HepG2 (cell line): ENCODE measurements around the gene MGAT5. TPM values are rescaled to one million over a fixed set of nuclear protein-coding genes. Genes with fewer than 3 reads are reported as not detected.
A peak's percentile ranks its signal among the peaks of the same experiment; 100 is the strongest.

Source experiments
- ATAC-seq: fragments of 200-7000 bp; cut with Tn5 transposase; 3 replicates; pipeline ENCODE4 v1.9.1; 2020; ENCODE audit warnings: mild to moderate bottlenecking, moderate library complexity
- BruUV-seq: library from RNA; stranded (reverse); fragments of 400-500 nt; replicated peaks from 2 replicates; lab custom pipeline; 2021; lab: Mats Ljungman, UMichigan
- CTCF ChIA-PET: fragments of 300-600 bp; formaldehyde crosslinking; extraction: SDS; loops from one replicate; lab custom pipeline; 2021; ENCODE audit warnings: low total read pairs, inconsistent platforms, low intra/inter-chr PET ratio; lab: Yijun Ruan, JAX
- POLR2A ChIA-PET: fragments of 350-600 bp; sonication (Branson Sonifier 250); formaldehyde crosslinking; loops from one replicate; lab custom pipeline; 2020; ENCODE audit warnings: antibody characterized with exemption, inconsistent platforms; lab: Yijun Ruan, JAX
- DNase-seq: peaks from one replicate; pipeline ENCODE4 v3.0.0-alpha.2; 2015; ENCODE audit warnings: low spot score
- FAIRE-seq: peaks from 3 replicates; lab custom pipeline; 2011; peaks lifted over from hg19 to GRCh38; lab: Jason Lieb, UNC
- H2AFZ ChIP-seq: one replicate; pipeline ENCODE4 v1.6.1; 2011; ENCODE audit warnings: low read length, inconsistent platforms
- H3K27ac ChIP-seq: fragments of 300-600 bp; 3 replicates; pipeline ENCODE4 v1.8.0; 2011; ENCODE audit warnings: mixed run types, mild to moderate bottlenecking, mixed read lengths, low read length, inconsistent platforms; ENCODE audit not compliant: insufficient read depth; ENCODE audit errors: extremely low read length
- H3K27me3 ChIP-seq, 2 experiments: fragments of 200-600 bp in 1 of 2; 2 replicates in 1 of 2; 3 replicates in 1 of 2; pipeline versions ENCODE4 v1.6.0 to v1.8.0; 2011; ENCODE audit warnings: low read length in 2 of 2, mild to moderate bottlenecking in 2 of 2, moderate library complexity in 2 of 2, inconsistent platforms in 1 of 2; ENCODE audit not compliant: insufficient read depth in 2 of 2, control insufficient read depth in 1 of 2
- H3K36me3 ChIP-seq, 2 experiments: fragments of 200-600 bp in 1 of 2; replicated peaks in 1 of 2; 2 replicates in 1 of 2; 3 replicates in 1 of 2; pipeline versions ENCODE4 v1.5.1 to v1.8.0; 2011; ENCODE audit warnings: low read length in 2 of 2, inconsistent platforms in 1 of 2; ENCODE audit not compliant: insufficient read depth in 2 of 2, control insufficient read depth in 1 of 2
- H3K4me1 ChIP-seq: 2 replicates; pipeline ENCODE4 v1.5.1; 2012; ENCODE audit warnings: low read length, inconsistent platforms; ENCODE audit not compliant: insufficient read depth
- H3K4me2 ChIP-seq: 2 replicates; pipeline ENCODE4 v1.6.0; 2011; ENCODE audit warnings: low read depth, low read length, inconsistent platforms
- H3K4me3 ChIP-seq, 3 experiments: fragments of 200-600 bp in 1 of 3; sonication (generic), shearing (Covaris generic) in 1 of 3; replicated peaks in 1 of 3; 2 replicates each; pipeline ENCODE4 v1.5.1; 2011 to 2016; ENCODE audit warnings: low read length in 3 of 3, inconsistent platforms in 2 of 3, low read depth in 2 of 3, mild to moderate bottlenecking in 2 of 3, control low read depth in 1 of 3, mixed read lengths in 1 of 3; ENCODE audit not compliant: insufficient read depth in 1 of 3
- H3K79me2 ChIP-seq: one replicate; pipeline ENCODE4 v1.6.1; 2011; ENCODE audit warnings: low read length, inconsistent platforms; ENCODE audit not compliant: insufficient read depth
- H3K9ac ChIP-seq: 2 replicates; pipeline ENCODE4 v1.6.0; 2011; ENCODE audit warnings: mild to moderate bottlenecking, low read depth, low read length, inconsistent platforms; ENCODE audit not compliant: insufficient read depth
- H3K9me3 ChIP-seq: 2 replicates; pipeline ENCODE4 v1.5.1; 2012; ENCODE audit warnings: mild to moderate bottlenecking, low read length
- H4K20me1 ChIP-seq: 2 replicates; pipeline ENCODE4 v1.6.0; 2011; ENCODE audit warnings: inconsistent platforms, mild to moderate bottlenecking, low read length, moderate library complexity; ENCODE audit not compliant: insufficient read depth
- GMEB2 ChIP-seq: IDR thresholded peaks from 2 replicates; pipeline ENCODE4 v1.6.1; 2016; ENCODE audit warnings: missing biosample characterization, missing genetic modification reagents, low read depth
- HMGXB4 ChIP-seq, 2 experiments: sonication (generic) in 1 of 2; formaldehyde crosslinking in 1 of 2; IDR thresholded peaks; 2 replicates each; pipeline versions ENCODE4 v1.4.0 to v1.6.1; 2018 to 2020; ENCODE audit warnings: missing genetic modification reagents in 2 of 2, borderline replicate concordance in 1 of 2, low read depth in 1 of 2, mild to moderate bottlenecking in 1 of 2, missing biosample characterization in 1 of 2
- IKZF5 ChIP-seq: IDR thresholded peaks from 2 replicates; pipeline ENCODE4 v1.6.1; 2018; ENCODE audit warnings: missing genetic modification reagents, mild to moderate bottlenecking, missing compliant biosample characterization
- POLR2AphosphoS5 ChIP-seq: IDR thresholded peaks from 2 replicates; pipeline ENCODE4 v1.6.1; 2012; ENCODE audit warnings: low read depth, low read length
- RBAK ChIP-seq: sonication (generic); formaldehyde crosslinking; IDR thresholded peaks from 2 replicates; pipeline ENCODE4 v1.5.1; 2020; ENCODE audit warnings: mild to moderate bottlenecking, missing genetic modification reagents
- SALL1 ChIP-seq: sonication (generic); formaldehyde crosslinking; IDR thresholded peaks from 2 replicates; pipeline ENCODE4 v1.8.0; 2022; ENCODE audit warnings: mild to moderate bottlenecking, missing genetic modification reagents
- SETDB1 ChIP-seq: sonication (generic); formaldehyde crosslinking; IDR thresholded peaks from 2 replicates; pipeline ENCODE4 v1.5.1; 2020; ENCODE audit warnings: missing genetic modification reagents, mild to moderate bottlenecking, borderline replicate concordance
- TARDBP ChIP-seq: sonication (generic); formaldehyde crosslinking; IDR thresholded peaks from 2 replicates; pipeline ENCODE4 v1.8.0; 2022; ENCODE audit warnings: mild to moderate bottlenecking, missing genetic modification reagents
- TFE3 ChIP-seq: IDR thresholded peaks from 2 replicates; pipeline ENCODE4 v1.6.1; 2016
- ZNF12 ChIP-seq: sonication (generic); formaldehyde crosslinking; IDR thresholded peaks from 2 replicates; pipeline ENCODE4 v1.5.0; 2020; ENCODE audit warnings: missing genetic modification reagents
- ZNF232 ChIP-seq: sonication (generic); formaldehyde crosslinking; IDR thresholded peaks from 2 replicates; pipeline ENCODE4 v1.4.0; 2020; ENCODE audit warnings: missing genetic modification reagents, borderline replicate concordance
- ZNF782 ChIP-seq: sonication (generic); formaldehyde crosslinking; IDR thresholded peaks from 2 replicates; pipeline ENCODE4 v1.4.0; 2020; ENCODE audit warnings: missing genetic modification reagents, mild to moderate bottlenecking, borderline replicate concordance
- WGBS: methylation state at CpG from one replicate; pipeline ENCODE4 v1.1.6; 2017; ENCODE audit warnings: low lambda C conversion rate; 5-methylcytosine and 5-hydroxymethylcytosine counted together
- in situ Hi-C: cut with HindIII; loops from 2 replicates; pipeline ENCODE4 v1.10.0; 2017; ENCODE audit warnings: low pct_unique_long_range_greater_than_20kb; ENCODE audit not compliant: extremely low pct_ligation_motif_present
- intact Hi-C: fragments of 100-400 bp; cut with micrococcal nuclease; formaldehyde crosslinking; loops from one replicate; pipeline ENCODE4 v1.10.0; 2022; ENCODE audit not compliant: unreplicated experiment
- polyA plus RNA-seq, 8 experiments: library from polyadenylated mRNA; depleted of rRNA in 3 of 8; stranded (reverse) in 7 of 8; unstranded in 1 of 8; fragments of >200 nt; fragmentation: Illumina TruSeq in 4 of 8; extraction: Trizol in 4 of 8; gene quantifications; 2 replicates each; pipeline versions ENCODE4 v1.2.1 to v1.2.3, GENCODE V29; 2011 to 2016; ENCODE audit warnings: low read depth in 4 of 8, missing spikeins in 1 of 8, mixed read lengths in 1 of 8; ENCODE audit not compliant: insufficient read depth in 1 of 8
- total RNA-seq, 5 experiments: library from RNA; depleted of rRNA; stranded (reverse); fragments of >200 nt; fragmentation: Illumina TruSeq; extraction: Trizol; gene quantifications; 2 replicates each; pipeline ENCODE4 v1.2.3, GENCODE V29; 2016; ENCODE audit warnings: low read depth in 1 of 5

Gene MGAT5
- total and polyA plus RNA-seq, 2 of the 13 experiments (the other 11 are each of a cell fraction or from before 2014, with no cell fraction given), result 33.1 to 60.2 TPM

GRCh38 chr2:134491022-134491421 lies 237.2 kb downstream of the MGAT5 start:
- FAIRE-seq, result no peak
- intact Hi-C loops, result no loop called here
- WGBS, result 4% methylated on average over 4 of the region's 4 CpGs
- CTCF ChIA-PET, result interaction anchor here (2.0 kb wide), 1 partner anchor 40 kb away, joined by 5 read pairs; no protein-coding TSS in a partner anchor
- H2AFZ ChIP-seq, result no peak overlapping the region
- H3K36me3 ChIP-seq, result no peaks in the 10 kb centered on the region
- H3K27ac ChIP-seq, result no peak overlapping the region
- H3K4me3 ChIP-seq, result no peak overlapping the region
- BruUV-seq, result no TSS peak
- no peak for TF ChIP-seq ZNF12
- TF ChIP-seq ZNF782 (CRISPR knock-in tag), result no peak
- TF ChIP-seq TFE3 (CRISPR knock-in tag), result no peak
- TF ChIP-seq IKZF5 (CRISPR knock-in tag), result no peak
- TF ChIP-seq RBAK (CRISPR knock-in tag), result no peak
- TF ChIP-seq SALL1 (CRISPR knock-in tag), result no peak
- TF ChIP-seq TARDBP, result no peak
- TF ChIP-seq GMEB2, result no peak
- no peak for TF ChIP-seq ZNF232 (CRISPR knock-in tag)
- no peak for TF ChIP-seq POLR2AphosphoS5
- no peak for TF ChIP-seq HMGXB4 (CRISPR knock-in tag; IDR thresholded peaks at IDR 0.05; ENCODE audit: borderline replicate concordance in 1 of 2, low read depth in 1 of 2)
- TF ChIP-seq SETDB1 (CRISPR knock-in tag), result no peak
- TF ChIP-seq, all 625 proteins: peak for 0
- Histone ChIP-seq H4K20me1 (no peaks in the 10 kb centered on the region), H3K9ac (no peak overlapping the region), H3K4me1 (no peaks in the 10 kb centered on the region), H3K4me2 (no peak overlapping the region), H3K27me3 (peaks cover 2 to 54% of the 10 kb centered on the region in 2 experiments; a peak in 4 of 5 replicates), H3K79me2 (no peaks in the 10 kb centered on the region), H3K9me3 (no peaks in the 10 kb centered on the region)
- POLR2A ChIA-PET, result no interaction called here
- ATAC-seq (peak; percentile 29; the same call in 1 of the 3 replicates), DNase-seq (no peak)
- in situ Hi-C loops, result no loop called here
